ENCODE results near the gene SOCS1.
"Not testable (repeated sequence)": the region's sequence is repeated elsewhere in the genome, so short reads cannot be mapped to it uniquely, and the experiment has no call there.

SOCS1 gene

DNA sequence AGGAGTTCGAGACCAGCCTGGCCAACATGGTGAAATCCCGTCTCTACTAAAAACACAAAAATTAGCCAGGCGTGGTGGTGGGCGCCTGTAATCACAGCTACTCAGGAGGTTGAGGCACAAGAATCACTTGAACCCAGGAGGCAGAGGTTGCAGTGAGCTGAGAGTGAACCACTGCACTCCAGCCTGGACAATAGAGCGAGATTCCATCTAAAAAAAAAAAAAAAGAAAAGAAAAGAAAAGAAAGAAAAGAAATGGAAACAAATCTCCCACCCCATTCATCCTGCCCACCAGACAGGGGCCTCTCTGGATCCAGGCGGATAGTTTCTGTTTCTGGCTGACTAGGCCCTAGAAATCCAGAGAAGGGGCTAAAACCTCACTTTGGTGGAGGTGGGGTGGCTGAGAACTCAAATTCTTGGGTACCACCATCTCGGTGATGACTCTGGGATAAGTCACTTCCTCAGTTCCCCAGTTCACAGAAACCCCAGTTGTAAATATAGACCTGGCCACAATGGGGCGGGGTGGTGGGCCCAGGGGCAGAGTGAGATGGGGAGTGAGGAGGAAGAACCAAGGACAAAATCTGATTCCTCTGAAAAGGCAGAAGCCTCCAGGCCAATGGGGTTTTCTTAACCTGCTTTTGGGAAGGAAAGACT lies 22.2 kb downstream of the SOCS1 start:
- H3K27me3 Mint-ChIP-seq, result no peaks in the 10 kb centered on the region
- peak overlapping the region; percentile 65 for H3K4me3 Mint-ChIP-seq
- H3K9me3 Mint-ChIP-seq, result no peaks in the 10 kb centered on the region
- no peaks in the 10 kb centered on the region for H3K36me3 Mint-ChIP-seq (ENCODE audit: low read depth)
- H3K4me1 Mint-ChIP-seq (ENCODE audit: low read depth), result peaks cover 58% of the 10 kb centered on the region
- H3K27ac Mint-ChIP-seq, result peak overlapping the region; percentile 97

DNA sequence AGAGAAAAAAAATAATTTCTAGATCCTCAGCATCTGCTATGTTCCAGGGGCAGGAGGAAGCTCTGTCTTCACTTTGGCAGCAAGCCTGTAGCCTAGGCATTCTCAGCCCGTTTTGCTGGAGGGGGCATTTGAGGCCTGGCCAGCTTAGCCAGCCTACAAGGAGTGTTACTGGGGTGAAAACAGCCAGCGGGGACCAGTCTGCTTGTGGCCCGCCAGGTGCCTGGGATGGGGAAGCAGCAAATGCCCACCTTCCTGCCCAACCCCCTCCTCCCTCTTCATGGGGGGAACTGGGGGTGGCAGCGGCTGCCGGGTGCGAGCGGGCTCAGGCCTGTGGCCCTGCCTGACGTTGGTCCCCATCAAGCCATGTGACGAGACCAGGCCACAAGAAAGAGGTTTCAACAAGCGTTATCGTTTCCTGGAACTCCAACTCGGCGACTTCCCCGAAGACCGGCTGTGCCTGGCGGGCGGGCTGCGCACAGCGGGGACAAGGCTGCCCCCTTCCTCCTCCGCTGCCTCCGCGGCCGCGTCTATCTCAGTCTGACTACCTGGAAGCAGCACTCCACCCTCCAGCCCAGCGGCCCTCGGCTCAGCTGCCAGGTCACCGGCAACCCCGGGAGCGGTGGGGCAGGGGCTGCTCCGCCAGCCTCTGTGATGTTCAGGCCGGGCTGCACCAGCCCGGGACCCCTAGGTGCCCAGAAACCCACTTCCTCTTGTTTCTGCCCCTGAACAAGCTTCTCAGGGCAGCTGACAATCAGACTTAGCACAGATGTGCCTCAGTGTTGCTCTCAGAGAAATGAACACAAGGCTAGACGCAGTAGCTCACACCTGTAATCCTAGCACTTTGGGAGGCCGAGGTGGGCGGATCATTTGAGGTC lies 22.9 kb downstream of the SOCS1 start:
- H3K4me3 Mint-ChIP-seq, result peak overlapping the region; percentile 65
- no peaks in the 10 kb centered on the region for H3K9me3 Mint-ChIP-seq
- H3K27me3 Mint-ChIP-seq, result no peaks in the 10 kb centered on the region
- H3K27ac Mint-ChIP-seq, result peak overlapping the region; percentile 97
- peaks cover 65% of the 10 kb centered on the region for H3K4me1 Mint-ChIP-seq (ENCODE audit: low read depth)
- no peaks in the 10 kb centered on the region for H3K36me3 Mint-ChIP-seq (ENCODE audit: low read depth)

DNA sequence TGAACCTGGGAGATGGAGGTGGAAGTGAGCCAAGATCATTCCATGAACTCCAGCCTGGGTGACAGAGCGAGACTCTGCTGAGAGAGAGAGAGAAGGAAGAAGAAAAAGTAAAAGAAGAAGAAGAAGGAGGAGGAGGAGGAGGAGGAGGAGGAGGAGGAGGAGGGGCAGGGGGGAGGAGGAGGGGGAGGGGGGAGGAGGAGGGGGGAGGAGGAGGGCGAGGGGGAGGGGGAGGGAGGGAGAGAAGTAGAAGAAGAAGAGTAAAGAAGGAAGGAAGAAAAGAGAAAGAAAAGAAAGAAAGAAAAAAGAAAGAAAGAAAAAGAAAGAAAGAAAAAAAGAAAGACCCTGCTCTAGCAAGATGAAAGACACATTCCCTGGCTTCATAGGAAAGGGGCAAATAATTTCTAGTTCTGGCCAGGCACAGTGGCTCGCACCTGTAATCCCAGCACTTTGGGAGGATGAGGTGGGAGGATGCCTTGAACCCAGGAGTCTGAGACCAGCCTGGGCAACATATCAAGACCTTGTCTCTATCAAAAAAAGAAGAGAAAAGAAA lies 23.6 kb downstream of the SOCS1 start:
- H3K4me3 Mint-ChIP-seq, result peak overlapping the region; percentile 65
- no peaks in the 10 kb centered on the region for H3K27me3 Mint-ChIP-seq
- no peaks in the 10 kb centered on the region for H3K9me3 Mint-ChIP-seq
- H3K4me1 Mint-ChIP-seq (ENCODE audit: low read depth), result peaks cover 71% of the 10 kb centered on the region
- no peaks in the 10 kb centered on the region for H3K36me3 Mint-ChIP-seq (ENCODE audit: low read depth)
- peak overlapping the region; percentile 97 for H3K27ac Mint-ChIP-seq

DNA sequence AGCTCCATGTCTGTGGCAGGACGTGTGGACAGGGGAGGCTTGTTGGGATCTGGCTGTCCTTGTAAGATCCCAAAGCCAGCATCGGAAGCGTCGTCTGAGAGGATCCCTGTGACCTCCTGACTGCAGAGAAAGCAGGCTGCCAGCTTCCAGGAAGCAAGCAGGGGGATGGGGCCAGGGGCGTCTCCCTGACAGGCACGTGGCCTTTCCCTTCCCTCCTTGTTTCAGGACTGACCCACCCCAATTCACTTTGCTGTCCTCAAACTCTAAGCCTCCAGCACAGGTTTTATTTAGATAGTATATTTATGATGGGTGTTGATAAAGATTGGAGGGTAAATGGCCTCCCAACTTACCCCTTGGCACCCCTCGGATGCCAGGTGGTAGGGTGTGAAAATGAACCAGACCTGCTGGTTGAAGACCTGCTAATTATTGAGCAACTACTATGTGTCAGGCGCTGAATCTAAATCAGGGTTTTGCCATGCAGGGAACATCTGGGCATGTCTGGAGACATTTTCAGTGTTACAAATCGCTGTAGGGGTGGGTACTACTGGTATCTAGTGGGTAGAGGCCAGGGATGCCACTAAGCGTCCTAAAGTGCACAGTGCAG lies 24.5 kb downstream of the SOCS1 start:
- no peaks in the 10 kb centered on the region for H3K27me3 Mint-ChIP-seq
- H3K27ac Mint-ChIP-seq, result peak overlapping the region; percentile 97
- peaks cover 78% of the 10 kb centered on the region for H3K4me1 Mint-ChIP-seq (ENCODE audit: low read depth)

DNA sequence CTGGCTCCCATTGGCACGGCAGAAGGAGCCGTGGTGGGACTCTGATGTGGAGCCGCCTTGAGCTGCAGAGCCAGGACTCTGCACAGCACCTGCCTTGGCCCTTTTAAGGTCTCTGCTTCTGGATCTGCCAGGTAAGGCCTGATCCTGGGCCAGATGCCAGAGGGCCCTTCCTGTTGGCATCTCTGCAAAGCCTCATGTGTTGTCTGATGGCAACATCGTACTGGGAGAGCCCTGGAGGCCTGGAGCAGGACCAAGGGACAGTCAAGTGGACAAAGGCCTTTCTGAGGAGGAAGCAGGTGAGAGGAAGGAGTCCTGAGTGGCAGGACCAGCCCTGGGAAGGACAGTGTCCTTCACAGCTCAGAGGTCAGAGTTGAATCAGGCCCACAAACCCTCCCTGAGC lies 26.1 kb downstream of the SOCS1 start:
- Mint-ChIP-seq H3K4me3 (no peak overlapping the region), H3K9me3 (no peaks in the 10 kb centered on the region), H3K36me3 (ENCODE audit: low read depth) (no peaks in the 10 kb centered on the region), H3K4me1 (ENCODE audit: low read depth) (peaks cover 84% of the 10 kb centered on the region), H3K27ac (peak overlapping the region; percentile 72), H3K27me3 (no peaks in the 10 kb centered on the region)

More for the DNA sequence above, 24.5 kb downstream of the SOCS1 start:
- Mint-ChIP-seq H3K4me3 (peak overlapping the region; percentile 23), H3K36me3 (ENCODE audit: low read depth) (no peaks in the 10 kb centered on the region), H3K9me3 (no peaks in the 10 kb centered on the region)

DNA sequence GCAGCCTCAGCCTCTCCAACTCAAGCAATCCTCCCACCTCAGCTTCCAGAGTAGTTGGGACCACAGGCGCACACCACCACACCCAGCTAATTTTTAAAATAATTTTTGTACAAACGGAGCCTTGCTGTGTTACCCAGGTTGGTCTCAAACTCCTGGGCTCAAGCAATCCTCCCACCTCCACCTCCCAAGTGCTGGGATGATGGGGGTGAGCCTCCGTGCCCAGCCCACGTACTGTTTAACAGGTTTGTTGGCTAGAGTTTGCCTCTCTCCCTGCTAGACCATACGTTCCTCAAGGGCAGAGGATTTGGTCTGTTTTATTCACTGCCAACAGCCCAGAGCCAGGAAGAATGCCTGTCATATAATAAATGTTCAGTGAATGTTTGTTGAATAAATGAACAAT lies 26.6 kb downstream of the SOCS1 start:
- Mint-ChIP-seq H3K9me3 (no peaks in the 10 kb centered on the region), H3K36me3 (ENCODE audit: low read depth) (no peaks in the 10 kb centered on the region), H3K27me3 (no peaks in the 10 kb centered on the region), H3K27ac (peak overlapping the region; percentile 72), H3K4me1 (ENCODE audit: low read depth) (peaks cover 84% of the 10 kb centered on the region), H3K4me3 (no peak overlapping the region)

DNA sequence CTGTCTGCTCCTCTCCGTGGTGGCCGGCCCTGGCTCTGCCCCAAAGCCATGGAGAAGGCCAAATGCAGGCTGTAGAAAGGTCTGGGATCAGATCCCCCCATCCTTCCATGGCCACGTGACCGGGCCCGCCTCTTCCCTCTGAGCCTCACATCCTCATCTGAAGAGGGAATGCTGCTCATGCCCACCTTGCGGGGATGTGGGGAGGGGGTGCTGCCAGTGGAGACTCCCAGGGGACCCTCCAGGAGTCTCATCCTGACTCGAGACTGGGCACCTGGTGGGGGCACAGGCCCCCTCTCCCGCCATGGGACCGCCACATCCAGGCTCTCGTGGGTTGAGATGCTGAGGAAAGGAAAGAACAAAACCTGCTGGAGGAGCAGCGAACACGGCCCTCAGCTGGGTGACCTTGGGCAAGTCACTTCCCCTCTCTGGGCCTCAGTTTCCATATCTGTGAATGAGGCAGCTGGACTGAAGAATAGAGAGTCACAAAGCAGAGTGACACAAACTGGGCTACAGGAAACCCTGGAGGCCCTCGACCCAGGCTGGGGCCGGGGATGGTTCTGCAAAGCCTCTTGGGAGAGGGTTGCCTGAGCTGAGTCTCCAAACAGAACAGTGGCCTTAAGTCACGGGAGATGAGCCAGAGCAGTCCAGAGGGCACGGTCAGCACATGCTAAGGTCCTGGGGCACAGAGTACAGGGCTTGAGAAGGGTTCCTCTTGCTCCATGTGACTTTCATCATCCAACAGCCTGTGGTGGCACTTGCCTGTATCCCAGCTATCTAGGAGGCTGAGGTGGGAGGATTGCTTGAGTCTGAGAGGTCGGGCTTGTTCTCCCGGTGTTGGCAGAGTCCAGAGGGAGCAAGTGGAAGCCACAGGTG lies 30.1 kb downstream of the SOCS1 start:
- H3K4me3 Mint-ChIP-seq, result peak overlapping the region; percentile 69
- H3K4me1 Mint-ChIP-seq (ENCODE audit: low read depth), result peaks cover 71% of the 10 kb centered on the region
- peak overlapping the region; percentile 99 for H3K27ac Mint-ChIP-seq
- no peaks in the 10 kb centered on the region for H3K36me3 Mint-ChIP-seq (ENCODE audit: low read depth)
- no peaks in the 10 kb centered on the region for H3K9me3 Mint-ChIP-seq
- no peaks in the 10 kb centered on the region for H3K27me3 Mint-ChIP-seq

DNA sequence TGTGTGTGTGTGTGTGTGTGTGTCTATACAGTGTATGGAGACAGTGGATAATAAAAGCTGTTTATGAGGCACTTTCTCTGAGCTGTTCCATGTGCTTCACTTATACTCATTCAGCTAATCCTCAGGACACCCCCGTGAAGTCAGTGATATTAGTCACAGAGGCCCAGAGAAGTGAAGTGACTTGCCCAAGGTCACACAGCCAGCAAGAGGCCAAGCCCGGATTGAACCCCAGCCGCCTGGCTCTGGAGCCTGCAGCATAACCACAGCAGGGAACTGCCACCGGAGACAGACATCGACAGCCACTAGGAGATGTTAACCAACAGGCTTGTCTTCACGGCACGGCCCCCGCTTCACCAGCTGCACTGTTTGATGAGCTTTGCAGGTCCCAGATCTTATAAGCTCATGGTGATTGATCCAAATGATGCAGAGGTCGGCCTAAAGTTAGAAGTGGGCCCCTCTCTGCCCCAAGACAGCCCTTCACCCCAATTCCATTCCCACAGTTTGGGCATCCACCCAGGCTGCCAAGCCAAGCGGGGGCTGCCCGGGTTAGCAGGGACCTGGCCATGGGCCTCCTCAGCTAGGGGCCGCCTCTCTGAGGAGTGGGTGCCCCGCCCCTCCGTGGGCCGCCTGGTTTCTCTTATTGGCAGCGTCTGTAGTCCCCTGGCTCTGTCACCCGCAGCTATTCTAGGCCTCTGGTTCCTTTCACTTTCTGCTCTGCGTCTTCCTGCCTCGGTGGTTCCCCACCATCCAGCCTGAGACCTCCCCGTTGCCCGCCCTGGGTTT lies 30.9 kb downstream of the SOCS1 start:
- Mint-ChIP-seq H3K4me3 (peak overlapping the region; percentile 69), H3K36me3 (ENCODE audit: low read depth) (no peaks in the 10 kb centered on the region), H3K27me3 (no peaks in the 10 kb centered on the region), H3K4me1 (ENCODE audit: low read depth) (peaks cover 68% of the 10 kb centered on the region), H3K27ac (peak overlapping the region; percentile 99), H3K9me3 (no peaks in the 10 kb centered on the region)

DNA sequence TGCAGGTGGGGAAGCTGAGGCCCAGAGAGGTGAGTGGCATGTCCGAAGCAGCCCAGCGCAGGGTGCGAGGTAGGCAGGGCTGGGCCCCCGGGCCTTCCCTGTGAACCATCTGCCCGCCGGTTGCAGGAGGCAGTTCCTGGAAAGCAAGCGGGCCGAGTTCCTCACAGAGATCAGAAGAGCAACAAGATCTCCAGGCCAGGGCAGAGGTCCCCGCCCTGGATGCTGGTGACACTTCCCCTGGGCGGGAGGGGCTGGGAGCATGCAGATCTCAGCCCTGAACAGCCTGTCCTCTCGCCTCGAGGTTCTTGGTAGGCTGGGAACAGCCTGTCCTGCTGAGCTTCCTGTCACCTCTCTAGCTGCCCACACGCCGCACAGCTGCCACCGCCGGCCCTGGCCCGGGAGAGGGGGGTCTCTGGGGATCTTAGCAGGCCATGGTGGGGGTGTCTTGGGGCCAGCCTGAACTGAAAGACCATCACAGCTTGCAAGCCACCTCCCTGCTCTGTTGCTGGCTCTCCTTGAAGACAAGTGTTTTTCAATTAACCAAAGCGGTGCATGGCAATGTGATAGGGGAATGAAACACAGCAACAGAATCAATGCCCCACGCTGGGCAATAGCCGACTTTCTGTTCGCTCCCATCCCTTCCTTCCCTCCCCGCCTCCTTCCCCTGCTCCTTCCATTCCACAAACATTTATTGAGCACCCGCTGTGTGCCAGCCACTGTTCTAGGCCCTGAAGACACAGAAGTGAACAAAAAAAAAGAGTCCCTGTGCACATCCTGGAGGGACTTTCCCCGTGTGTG lies 31.7 kb downstream of the SOCS1 start:
- H3K4me3 Mint-ChIP-seq, result peak overlapping the region; percentile 69
- H3K4me1 Mint-ChIP-seq (ENCODE audit: low read depth), result peaks cover 69% of the 10 kb centered on the region
- H3K27me3 Mint-ChIP-seq, result no peaks in the 10 kb centered on the region
- no peaks in the 10 kb centered on the region for H3K9me3 Mint-ChIP-seq
- H3K36me3 Mint-ChIP-seq (ENCODE audit: low read depth), result no peaks in the 10 kb centered on the region
- H3K27ac Mint-ChIP-seq, result peak overlapping the region; percentile 99

DNA sequence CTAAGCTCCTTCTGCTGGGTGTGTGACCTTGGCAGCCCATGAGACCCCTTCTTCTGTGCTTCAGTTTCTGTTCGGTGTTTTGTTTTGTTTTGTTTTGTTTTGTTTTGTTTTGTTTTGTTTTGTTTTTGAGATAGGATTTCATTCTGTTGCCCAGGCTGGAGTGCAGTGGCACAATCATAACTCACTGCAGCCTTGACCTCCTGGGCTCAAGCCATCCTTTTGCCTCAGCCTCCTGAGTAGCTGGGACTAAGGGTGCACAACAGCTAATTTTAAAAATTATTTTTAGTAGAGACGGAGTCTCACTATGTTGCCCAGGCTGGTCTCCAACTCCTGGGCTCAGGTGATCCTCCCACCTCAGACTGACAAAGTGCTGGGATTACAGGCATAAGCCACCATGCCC lies 35.5 kb downstream of the SOCS1 start:
- not testable (repeated sequence) for H3K27me3 Mint-ChIP-seq, H3K4me3 Mint-ChIP-seq, H3K27ac Mint-ChIP-seq
- H3K36me3 Mint-ChIP-seq (ENCODE audit: low read depth), result peaks cover 19% of the 10 kb centered on the region
- peaks cover 11% of the 10 kb centered on the region for H3K9me3 Mint-ChIP-seq
- peaks cover 48% of the 10 kb centered on the region for H3K4me1 Mint-ChIP-seq (ENCODE audit: low read depth)

DNA sequence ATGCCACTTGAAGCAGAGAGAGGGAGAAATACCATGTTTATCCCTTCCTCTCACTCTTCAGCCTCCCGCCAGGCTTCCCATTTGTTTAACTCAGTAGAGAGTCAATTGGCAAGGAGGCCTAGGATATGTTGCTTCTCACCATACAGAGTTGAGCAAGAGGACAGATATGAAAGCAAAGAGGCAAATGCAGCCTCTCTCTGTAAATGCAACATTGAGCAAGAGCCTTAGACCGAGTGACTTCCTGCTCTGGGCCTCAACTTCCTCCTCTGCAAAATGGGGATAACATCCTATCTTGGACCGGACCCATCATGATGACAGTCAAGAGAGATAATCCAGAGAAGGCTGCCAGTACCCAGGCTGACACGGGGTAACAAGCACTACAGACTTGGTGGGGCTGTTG lies 36.8 kb downstream of the SOCS1 start:
- H3K4me3 Mint-ChIP-seq, result no peak overlapping the region
- no peak overlapping the region for H3K27ac Mint-ChIP-seq

DNA sequence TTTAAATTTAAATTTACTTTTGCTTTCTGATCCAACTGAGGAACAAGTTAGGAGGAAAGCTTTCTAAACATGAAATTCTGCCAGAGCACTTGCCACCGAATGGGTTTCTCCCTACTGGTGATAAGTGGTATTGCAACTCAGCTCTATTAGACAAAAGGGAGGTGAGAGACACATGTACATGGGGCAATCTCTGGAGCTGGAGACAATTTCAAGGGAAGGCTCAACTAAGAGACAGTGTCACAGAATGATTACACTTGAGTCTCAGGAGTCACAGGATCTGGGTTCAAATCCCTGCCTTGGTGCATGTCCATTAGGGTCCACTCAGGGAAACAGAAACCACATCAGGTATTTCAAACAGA lies 37.4 kb downstream of the SOCS1 start:
- Mint-ChIP-seq H3K36me3 (ENCODE audit: low read depth) (peaks cover 19% of the 10 kb centered on the region), H3K9me3 (peaks cover 11% of the 10 kb centered on the region), H3K4me3 (no peak overlapping the region), H3K4me1 (ENCODE audit: low read depth) (peaks cover 28% of the 10 kb centered on the region), H3K27ac (no peak overlapping the region), H3K27me3 (no peaks in the 10 kb centered on the region)

More for the DNA sequence above, 36.8 kb downstream of the SOCS1 start:
- Mint-ChIP-seq H3K27me3 (no peaks in the 10 kb centered on the region), H3K36me3 (ENCODE audit: low read depth) (peaks cover 19% of the 10 kb centered on the region), H3K4me1 (ENCODE audit: low read depth) (peaks cover 34% of the 10 kb centered on the region), H3K9me3 (peaks cover 11% of the 10 kb centered on the region)
